Measurements from ENCODE around the gene PTS. TPM values are rescaled to one million over a fixed set of nuclear protein-coding genes. Genes with fewer than 3 reads are reported as not detected.

The PTS gene
- polyA plus RNA-seq, 2 donors = 48.6 to 53.8 TPM

GRCh38 chr11:112270551-112271180 lies 44.4 kb downstream of the PTS start:
- no peaks in the 10 kb centered on the region for H3K27me3 ChIP-seq (ENCODE audit: control insufficient read depth in 1 of 2, insufficient read depth in 2 of 2, low read length in 2 of 2)
- WGBS, 2 donors = 62 to 66% methylated on average over 12 of the region's 12 CpGs
- H3K4me3 ChIP-seq (ENCODE audit: low read depth in 1 of 2, low read length in 2 of 2) = no peak overlapping the region
- no peak overlapping the region for H3K27ac ChIP-seq (ENCODE audit: low read depth in 2 of 2, low read length in 1 of 2)
- H3K36me3 ChIP-seq (ENCODE audit: control insufficient read depth in 2 of 2, insufficient read depth in 2 of 2, low read length in 1 of 2) = no peaks in the 10 kb centered on the region
- no peaks in the 10 kb centered on the region for H3K9me3 ChIP-seq (ENCODE audit: control insufficient read depth in 2 of 2, insufficient read depth in 1 of 2, low read depth in 1 of 2, low read length in 1 of 2)
- no peaks in the 10 kb centered on the region for H3K4me1 ChIP-seq (ENCODE audit: control insufficient read depth in 2 of 2, insufficient read depth in 2 of 2, low read length in 1 of 2)

DNA sequence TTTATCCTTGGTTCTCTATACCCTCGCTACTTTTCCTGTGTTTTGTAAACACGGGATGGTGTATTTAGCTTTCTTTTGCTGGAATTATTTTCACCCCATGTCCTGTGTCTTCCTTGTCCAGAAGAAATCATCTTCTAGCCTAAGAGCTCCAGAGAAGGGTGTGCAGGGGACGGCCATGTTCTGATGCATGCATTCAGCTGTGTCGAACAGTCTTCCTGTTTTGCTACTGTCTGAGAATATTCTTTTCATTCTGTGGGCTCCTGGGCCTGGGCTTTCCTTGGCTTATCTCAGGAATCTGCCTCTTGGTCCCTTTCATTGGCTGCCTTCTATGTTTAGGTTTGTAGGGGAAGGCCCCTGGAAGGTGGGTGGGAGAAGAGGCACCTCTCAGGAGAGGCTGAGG lies 45.0 kb downstream of the PTS start:
- Histone ChIP-seq H3K27ac (ENCODE audit: low read depth in 2 of 2, low read length in 1 of 2) (no peak overlapping the region), H3K9me3 (ENCODE audit: control insufficient read depth in 2 of 2, insufficient read depth in 1 of 2, low read depth in 1 of 2, low read length in 1 of 2) (no peaks in the 10 kb centered on the region), H3K4me1 (ENCODE audit: control insufficient read depth in 2 of 2, insufficient read depth in 2 of 2, low read length in 1 of 2) (no peaks in the 10 kb centered on the region), H3K36me3 (ENCODE audit: control insufficient read depth in 2 of 2, insufficient read depth in 2 of 2, low read length in 1 of 2) (no peaks in the 10 kb centered on the region), H3K4me3 (ENCODE audit: low read depth in 1 of 2, low read length in 2 of 2) (no peak overlapping the region), H3K27me3 (ENCODE audit: control insufficient read depth in 1 of 2, insufficient read depth in 2 of 2, low read length in 2 of 2) (no peaks in the 10 kb centered on the region)
- 89 to 93% methylated on average over 4 of the region's 4 CpGs for WGBS, 2 donors

GRCh38 chr11:112273066-112273465 lies 46.8 kb downstream of the PTS start:
- Histone ChIP-seq H3K4me1 (ENCODE audit: control insufficient read depth in 2 of 2, insufficient read depth in 2 of 2, low read length in 1 of 2) (no peaks in the 10 kb centered on the region), H3K4me3 (ENCODE audit: low read depth in 1 of 2, low read length in 2 of 2) (no peak overlapping the region), H3K36me3 (ENCODE audit: control insufficient read depth in 2 of 2, insufficient read depth in 2 of 2, low read length in 1 of 2) (no peaks in the 10 kb centered on the region), H3K9me3 (ENCODE audit: control insufficient read depth in 2 of 2, insufficient read depth in 1 of 2, low read depth in 1 of 2, low read length in 1 of 2) (no peaks in the 10 kb centered on the region), H3K27ac (ENCODE audit: low read depth in 2 of 2, low read length in 1 of 2) (no peak overlapping the region), H3K27me3 (ENCODE audit: control insufficient read depth in 1 of 2, insufficient read depth in 2 of 2, low read length in 2 of 2) (no peaks in the 10 kb centered on the region)
- 89 to 95% methylated on average over 1 of the region's 1 CpG for WGBS, 2 donors

DNA sequence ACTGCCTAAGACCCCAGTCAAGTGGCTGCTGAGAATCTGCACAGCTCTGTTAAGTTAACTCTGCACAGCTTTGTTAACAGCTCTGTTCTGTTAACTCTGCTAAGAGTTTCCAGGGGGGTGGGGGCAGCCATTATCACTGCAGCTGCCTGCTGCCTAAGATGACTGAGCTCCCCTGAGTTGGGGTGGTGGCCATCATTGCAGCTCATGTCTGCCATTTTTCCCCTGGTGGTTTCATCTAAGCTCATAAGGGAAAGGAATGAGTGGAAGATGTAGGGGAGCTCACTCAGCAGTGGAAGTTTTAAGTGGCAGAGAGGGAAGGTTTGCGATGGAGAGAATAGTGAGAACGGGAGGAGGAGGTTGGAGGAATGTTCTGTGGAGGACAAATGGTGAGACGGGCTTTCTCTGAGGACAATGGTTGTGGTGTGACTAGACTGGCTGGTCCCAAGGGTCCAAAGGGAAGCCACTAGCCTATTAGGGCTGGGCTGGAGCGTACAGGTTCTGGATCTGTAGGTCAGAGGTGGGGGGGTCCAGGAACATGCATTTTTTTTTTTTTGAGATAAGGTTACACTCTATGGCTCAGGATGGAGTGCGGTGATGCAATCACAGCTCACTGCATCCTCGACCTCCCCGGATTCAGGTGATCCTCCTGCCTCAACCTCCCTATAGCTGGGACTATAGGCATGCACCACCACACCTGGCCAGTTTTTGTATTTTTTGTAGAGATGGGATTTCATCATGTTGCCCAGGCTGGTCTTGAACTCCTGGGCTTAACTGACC lies 48.0 kb downstream of the PTS start:
- WGBS, 2 donors = 94 to 96% methylated on average over 7 of the region's 7 CpGs
- no peak overlapping the region for H3K4me3 ChIP-seq (ENCODE audit: low read depth in 1 of 2, low read length in 2 of 2)
- no peaks in the 10 kb centered on the region for H3K27me3 ChIP-seq (ENCODE audit: control insufficient read depth in 1 of 2, insufficient read depth in 2 of 2, low read length in 2 of 2)
- H3K36me3 ChIP-seq (ENCODE audit: control insufficient read depth in 2 of 2, insufficient read depth in 2 of 2, low read length in 1 of 2) = no peaks in the 10 kb centered on the region
- H3K27ac ChIP-seq (ENCODE audit: low read depth in 2 of 2, low read length in 1 of 2) = no peak overlapping the region
- H3K9me3 ChIP-seq (ENCODE audit: control insufficient read depth in 2 of 2, insufficient read depth in 1 of 2, low read depth in 1 of 2, low read length in 1 of 2) = no peaks in the 10 kb centered on the region
- no peaks in the 10 kb centered on the region for H3K4me1 ChIP-seq (ENCODE audit: control insufficient read depth in 2 of 2, insufficient read depth in 2 of 2, low read length in 1 of 2)

GRCh38 chr11:112277029-112277428 lies 50.8 kb downstream of the PTS start:
- Histone ChIP-seq H3K4me3 (ENCODE audit: low read depth in 1 of 2, low read length in 2 of 2) (no peak overlapping the region), H3K27ac (ENCODE audit: low read depth in 2 of 2, low read length in 1 of 2) (no peak overlapping the region), H3K4me1 (ENCODE audit: control insufficient read depth in 2 of 2, insufficient read depth in 2 of 2, low read length in 1 of 2) (no peaks in the 10 kb centered on the region), H3K9me3 (ENCODE audit: control insufficient read depth in 2 of 2, insufficient read depth in 1 of 2, low read depth in 1 of 2, low read length in 1 of 2) (no peaks in the 10 kb centered on the region), H3K36me3 (ENCODE audit: control insufficient read depth in 2 of 2, insufficient read depth in 2 of 2, low read length in 1 of 2) (no peaks in the 10 kb centered on the region), H3K27me3 (ENCODE audit: control insufficient read depth in 1 of 2, insufficient read depth in 2 of 2, low read length in 2 of 2) (no peaks in the 10 kb centered on the region)
- 66 to 67% methylated on average over 1 of the region's 1 CpG for WGBS, 2 donors

- Histone ChIP-seq H3K27me3 (ENCODE audit: control insufficient read depth in 1 of 2, insufficient read depth in 2 of 2, low read length in 2 of 2) (no peaks in the 10 kb centered on the region), H3K9me3 (ENCODE audit: control insufficient read depth in 2 of 2, insufficient read depth in 1 of 2, low read depth in 1 of 2, low read length in 1 of 2) (no peaks in the 10 kb centered on the region), H3K27ac (ENCODE audit: low read depth in 2 of 2, low read length in 1 of 2) (no peak overlapping the region), H3K4me3 (ENCODE audit: low read depth in 1 of 2, low read length in 2 of 2) (no peak overlapping the region), H3K4me1 (ENCODE audit: control insufficient read depth in 2 of 2, insufficient read depth in 2 of 2, low read length in 1 of 2) (no peaks in the 10 kb centered on the region), H3K36me3 (ENCODE audit: control insufficient read depth in 2 of 2, insufficient read depth in 2 of 2, low read length in 1 of 2) (no peaks in the 10 kb centered on the region)
These were observed 51.7 kb downstream of the PTS start for GRCh38 chr11:112277941-112278340.

DNA sequence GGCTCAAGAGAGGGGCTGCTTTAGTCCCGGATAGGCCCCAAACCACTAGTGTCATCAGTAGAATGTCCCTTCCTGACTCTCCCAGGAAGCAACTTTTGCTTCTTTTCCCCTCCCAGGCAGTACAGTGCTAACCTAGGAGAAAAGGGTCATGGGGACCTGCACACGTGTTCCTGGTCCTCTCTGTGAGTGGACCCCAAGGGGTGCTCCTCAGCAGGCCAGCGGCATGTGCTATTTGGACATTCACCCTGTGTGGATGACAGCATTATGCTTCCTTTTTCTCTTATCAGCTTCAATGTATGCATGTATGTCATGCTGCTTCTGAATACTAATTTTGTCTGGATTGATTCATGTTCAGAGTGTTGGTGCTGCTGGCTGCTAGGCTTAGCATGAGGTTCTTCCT lies 52.6 kb downstream of the PTS start:
- H3K27ac ChIP-seq (ENCODE audit: low read depth in 2 of 2, low read length in 1 of 2) = no peak overlapping the region
- 88 to 90% methylated on average over 3 of the region's 3 CpGs for WGBS, 2 donors
- H3K4me1 ChIP-seq (ENCODE audit: control insufficient read depth in 2 of 2, insufficient read depth in 2 of 2, low read length in 1 of 2) = no peaks in the 10 kb centered on the region
- no peaks in the 10 kb centered on the region for H3K36me3 ChIP-seq (ENCODE audit: control insufficient read depth in 2 of 2, insufficient read depth in 2 of 2, low read length in 1 of 2)
- H3K27me3 ChIP-seq (ENCODE audit: control insufficient read depth in 1 of 2, insufficient read depth in 2 of 2, low read length in 2 of 2) = no peaks in the 10 kb centered on the region
- H3K9me3 ChIP-seq (ENCODE audit: control insufficient read depth in 2 of 2, insufficient read depth in 1 of 2, low read depth in 1 of 2, low read length in 1 of 2) = no peaks in the 10 kb centered on the region
- no peak overlapping the region for H3K4me3 ChIP-seq (ENCODE audit: low read depth in 1 of 2, low read length in 2 of 2)

DNA sequence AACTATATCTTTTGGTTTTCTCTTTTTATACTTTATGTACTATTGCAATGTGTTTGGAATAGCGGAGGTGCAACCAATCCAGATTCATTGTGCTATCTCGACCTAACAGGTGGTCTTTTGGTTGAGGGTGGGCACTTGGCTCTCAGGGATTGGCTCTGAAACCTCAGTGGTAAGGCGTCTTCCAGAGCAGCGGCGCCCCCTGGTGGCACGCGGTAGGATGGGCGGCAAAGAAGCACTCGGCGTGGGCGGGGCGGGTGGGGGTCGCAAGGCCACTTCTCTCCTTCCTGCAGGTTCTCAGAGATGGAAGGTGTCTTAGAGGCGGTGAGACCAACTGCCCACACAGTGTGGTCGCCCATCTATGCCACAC lies 53.7 kb downstream of the PTS start:
- WGBS, 2 donors = 1 to 2% methylated on average over 15 of the region's 15 CpGs
- H3K4me3 ChIP-seq (ENCODE audit: low read depth in 1 of 2, low read length in 2 of 2) = peak overlapping the region; percentile 32 to 43
- H3K9me3 ChIP-seq (ENCODE audit: control insufficient read depth in 2 of 2, insufficient read depth in 1 of 2, low read depth in 1 of 2, low read length in 1 of 2) = no peaks in the 10 kb centered on the region
- no peaks in the 10 kb centered on the region for H3K4me1 ChIP-seq (ENCODE audit: control insufficient read depth in 2 of 2, insufficient read depth in 2 of 2, low read length in 1 of 2)
- no peak overlapping the region for H3K27ac ChIP-seq (ENCODE audit: low read depth in 2 of 2, low read length in 1 of 2)
- no peaks in the 10 kb centered on the region for H3K27me3 ChIP-seq (ENCODE audit: control insufficient read depth in 1 of 2, insufficient read depth in 2 of 2, low read length in 2 of 2)
- H3K36me3 ChIP-seq (ENCODE audit: control insufficient read depth in 2 of 2, insufficient read depth in 2 of 2, low read length in 1 of 2) = no peaks in the 10 kb centered on the region

DNA sequence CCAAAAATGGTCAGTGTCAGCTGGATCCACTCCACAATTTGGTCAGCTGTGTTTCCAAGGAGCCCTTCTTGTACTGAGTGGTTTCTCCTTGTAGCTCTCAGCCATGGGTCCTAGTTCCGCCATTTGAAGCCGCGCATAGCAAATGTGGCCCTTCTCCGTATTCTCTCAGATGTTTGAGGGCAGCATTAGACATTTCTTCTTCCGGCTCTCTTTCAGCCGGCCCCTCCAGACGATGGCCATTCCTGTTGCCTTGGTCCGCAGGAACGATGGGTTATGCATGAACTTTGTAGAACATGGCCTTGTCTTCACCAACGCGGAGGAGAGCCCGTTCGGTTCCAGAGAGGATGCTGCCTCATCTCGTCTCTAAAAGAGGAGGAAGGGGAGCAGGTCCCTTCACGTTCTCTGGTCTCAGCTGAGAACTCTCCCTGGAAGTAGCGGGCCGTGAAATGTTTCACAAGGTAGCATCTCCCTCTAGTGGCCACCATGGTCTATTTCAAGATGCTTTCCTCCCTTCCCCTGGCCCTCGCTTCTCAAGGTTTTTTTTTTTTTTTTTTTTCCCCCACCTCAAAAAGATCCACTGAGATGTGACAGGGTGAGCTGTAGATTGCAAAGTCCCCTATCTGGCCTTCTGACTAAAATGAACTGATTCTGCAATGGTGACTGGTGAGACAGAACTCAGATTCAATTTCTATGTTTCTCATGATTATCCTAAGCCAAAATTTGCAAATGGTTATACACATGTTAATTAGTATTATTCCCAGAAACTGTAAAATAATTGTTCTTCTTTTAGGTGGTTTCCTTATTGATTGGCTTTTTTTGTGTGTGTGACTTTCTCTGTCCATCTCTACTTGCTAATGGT lies 54.3 kb downstream of the PTS start:
- H3K4me3 ChIP-seq (ENCODE audit: low read depth in 1 of 2, low read length in 2 of 2) = peak overlapping the region; percentile 32 to 43

More for the DNA sequence above, 54.3 kb downstream of the PTS start:
- Histone ChIP-seq H3K27ac (ENCODE audit: low read depth in 2 of 2, low read length in 1 of 2) (peak overlapping the region in 1 of 2 donors; percentile 2), H3K9me3 (ENCODE audit: control insufficient read depth in 2 of 2, insufficient read depth in 1 of 2, low read depth in 1 of 2, low read length in 1 of 2) (no peaks in the 10 kb centered on the region), H3K36me3 (ENCODE audit: control insufficient read depth in 2 of 2, insufficient read depth in 2 of 2, low read length in 1 of 2) (no peaks in the 10 kb centered on the region), H3K27me3 (ENCODE audit: control insufficient read depth in 1 of 2, insufficient read depth in 2 of 2, low read length in 2 of 2) (no peaks in the 10 kb centered on the region), H3K4me1 (ENCODE audit: control insufficient read depth in 2 of 2, insufficient read depth in 2 of 2, low read length in 1 of 2) (no peaks in the 10 kb centered on the region)
- 1 to 2% methylated on average over 18 of the region's 18 CpGs for WGBS, 2 donors

Measured in esophagus (tissue), 2 donors.